Prostate gland (tissue), 2 donors: Measurements from ENCODE around the gene ACACB. TPM values are rescaled to one million over a fixed set of nuclear protein-coding genes. Genes with fewer than 3 reads are reported as not detected.

Experiments
- DNase-seq: peaks from one replicate; pipeline ENCODE4 v3.0.0-alpha.2; 2019; ENCODE audit warnings: low spot score
- H3K27ac ChIP-seq, 2 donors: fragments of 200-600 bp; sonication (generic); 2 replicates each; pipeline ENCODE4 v1.5.1; 2017 to 2019
- H3K27me3 ChIP-seq: fragments of 200-600 bp; sonication (generic); replicated peaks from 2 replicates; pipeline ENCODE4 v1.5.1; 2019; ENCODE audit not compliant: insufficient read depth
- H3K36me3 ChIP-seq, 2 donors: fragments of 200-600 bp; sonication (generic); 1 replicate in 1 of 2; 2 replicates in 1 of 2; pipeline versions ENCODE4 v1.5.1 to v1.8.1; 2017 to 2019
- H3K4me1 ChIP-seq: fragments of 200-600 bp; sonication (generic); replicated peaks from 2 replicates; pipeline ENCODE4 v1.5.1; 2019
- H3K4me3 ChIP-seq, 2 donors: fragments of 200-600 bp; sonication (generic); 2 replicates each; pipeline ENCODE4 v1.5.1; 2017 to 2019
- H3K9me3 ChIP-seq: fragments of 200-600 bp; sonication (generic); 2 replicates; pipeline ENCODE4 v1.5.1; 2017
- POLR2A ChIP-seq: fragments of 450-650 bp; IDR thresholded peaks from one replicate; pipeline ENCODE4 v1.6.1; 2016; ENCODE audit warnings: antibody characterized with exemption, mild to moderate bottlenecking
- POLR2AphosphoS5 ChIP-seq: sonication (generic); formaldehyde crosslinking; IDR thresholded peaks from one replicate; pipeline ENCODE4 v1.6.1; 2017; ENCODE audit warnings: antibody characterized with exemption
- WGBS: methylation state at CpG from one replicate; pipeline ENCODE4 v1.1.5; 2018; 5-methylcytosine and 5-hydroxymethylcytosine counted together
- intact Hi-C: fragments of 100-400 bp; cut with DNase I; formaldehyde crosslinking; loops from one replicate; pipeline ENCODE4 v1.14.2; 2022
- total RNA-seq, 2 donors: library from RNA; depleted of rRNA; stranded (reverse); fragments of >200 nt; gene quantifications; one replicate each; pipeline ENCODE4 v1.1.0, GENCODE V29; 2016
- TF ChIP-seq, protein P1 (sequence below), 4 experiments: fragments of 200-600 bp in 2 of 4; fragments of 450-650 bp in 2 of 4; sonication (generic) in 2 of 4; IDR thresholded peaks; 1 replicate in 3 of 4; 2 replicates in 1 of 4; pipeline ENCODE4 v1.5.1; 2016 to 2019; ENCODE audit warnings: antibody characterized with exemption in 4 of 4, mild to moderate bottlenecking in 2 of 4, moderate library complexity in 2 of 4

The ACACB gene
- total RNA-seq, 2 donors from 2014 or later, result 52.5 to 63.3 TPM

DNA sequence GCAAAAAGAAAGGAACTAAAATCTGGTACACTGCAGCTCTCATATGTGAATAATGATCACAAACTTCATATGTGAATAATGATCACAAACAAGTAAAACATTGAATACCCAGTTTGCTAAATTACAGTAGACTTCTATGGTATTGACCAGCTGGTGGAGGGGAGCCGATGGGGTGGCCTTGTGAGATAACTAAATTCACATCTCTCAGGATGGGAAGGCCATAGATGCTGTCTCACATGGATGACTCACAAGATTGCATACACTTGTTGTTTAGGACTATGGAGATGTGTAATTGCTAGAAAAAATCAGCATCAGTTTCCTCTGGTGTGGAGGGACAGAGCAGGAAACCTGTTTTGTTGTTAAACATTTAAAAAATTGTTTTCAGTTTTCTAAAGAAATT, 49.2 kb downstream of the ACACB start:
- no peaks in the 10 kb centered on the region for H3K9me3 ChIP-seq
- no peak overlapping the region for H3K27ac ChIP-seq
- no peaks in the 10 kb centered on the region for H3K4me1 ChIP-seq
- H3K27me3 ChIP-seq, result no peaks in the 10 kb centered on the region
- intact Hi-C loops, result loop anchor here (10.0 kb wide), 1 partner anchor 471 kb away; no protein-coding TSS in a partner anchor
- H3K36me3 ChIP-seq, result peaks cover 0 to 4% of the 10 kb centered on the region in 2 donors
- no peak for DNase-seq
- TF ChIP-seq, protein P1, sequence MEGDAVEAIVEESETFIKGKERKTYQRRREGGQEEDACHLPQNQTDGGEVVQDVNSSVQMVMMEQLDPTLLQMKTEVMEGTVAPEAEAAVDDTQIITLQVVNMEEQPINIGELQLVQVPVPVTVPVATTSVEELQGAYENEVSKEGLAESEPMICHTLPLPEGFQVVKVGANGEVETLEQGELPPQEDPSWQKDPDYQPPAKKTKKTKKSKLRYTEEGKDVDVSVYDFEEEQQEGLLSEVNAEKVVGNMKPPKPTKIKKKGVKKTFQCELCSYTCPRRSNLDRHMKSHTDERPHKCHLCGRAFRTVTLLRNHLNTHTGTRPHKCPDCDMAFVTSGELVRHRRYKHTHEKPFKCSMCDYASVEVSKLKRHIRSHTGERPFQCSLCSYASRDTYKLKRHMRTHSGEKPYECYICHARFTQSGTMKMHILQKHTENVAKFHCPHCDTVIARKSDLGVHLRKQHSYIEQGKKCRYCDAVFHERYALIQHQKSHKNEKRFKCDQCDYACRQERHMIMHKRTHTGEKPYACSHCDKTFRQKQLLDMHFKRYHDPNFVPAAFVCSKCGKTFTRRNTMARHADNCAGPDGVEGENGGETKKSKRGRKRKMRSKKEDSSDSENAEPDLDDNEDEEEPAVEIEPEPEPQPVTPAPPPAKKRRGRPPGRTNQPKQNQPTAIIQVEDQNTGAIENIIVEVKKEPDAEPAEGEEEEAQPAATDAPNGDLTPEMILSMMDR (IDR thresholded peaks at IDR 0.05), result no peak
- TF ChIP-seq POLR2AphosphoS5, result no peak
- TF ChIP-seq POLR2A, result no peak
- WGBS, result 96% methylated on average over 1 of the region's 1 CpG
- no peak overlapping the region for H3K4me3 ChIP-seq

DNA sequence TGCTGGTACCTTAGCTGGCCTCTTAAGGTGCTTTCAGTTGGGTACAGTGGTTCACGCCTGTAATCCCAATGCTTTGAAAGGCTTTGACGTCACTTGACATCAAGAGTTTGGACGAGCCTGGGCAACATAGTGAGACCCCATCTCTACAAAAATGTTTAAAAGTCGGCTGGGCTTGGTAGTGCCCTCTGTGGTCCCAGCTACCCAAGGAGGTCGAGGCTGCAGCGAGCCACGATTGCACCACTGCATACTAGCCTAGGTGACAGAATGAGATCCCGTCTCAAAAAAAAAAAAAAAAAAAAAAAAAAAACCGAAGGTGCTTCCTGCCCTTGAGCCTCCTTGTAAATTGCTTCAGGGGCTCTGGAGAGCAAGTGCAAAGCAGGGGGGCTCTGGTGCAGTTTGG, 50.0 kb downstream of the ACACB start:
- intact Hi-C loops, result loop anchor here (10.0 kb wide), 1 partner anchor 472 kb away; no protein-coding TSS in a partner anchor

DNA sequence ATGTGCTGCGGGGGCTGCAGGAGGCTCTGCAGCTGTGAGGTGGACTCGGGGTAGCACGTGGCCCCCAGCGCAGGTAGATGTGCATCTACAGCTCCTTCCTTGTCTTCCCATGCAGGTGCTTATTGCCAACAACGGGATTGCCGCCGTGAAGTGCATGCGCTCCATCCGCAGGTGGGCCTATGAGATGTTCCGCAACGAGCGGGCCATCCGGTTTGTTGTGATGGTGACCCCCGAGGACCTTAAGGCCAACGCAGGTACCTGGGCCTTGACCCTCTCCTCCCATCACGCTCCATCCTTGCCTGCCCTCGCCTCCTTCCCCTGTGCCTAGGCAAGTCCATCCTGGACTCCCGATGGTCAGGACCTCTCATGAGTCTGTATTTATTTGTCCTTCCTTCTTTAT, 51.4 kb downstream of the ACACB start:
- H3K36me3 ChIP-seq, result peaks cover 2 to 4% of the 10 kb centered on the region in 2 donors
- no peak for DNase-seq
- H3K27me3 ChIP-seq, result no peaks in the 10 kb centered on the region
- H3K27ac ChIP-seq, result peak overlapping the region in 1 of 2 donors; percentile 51
- H3K4me3 ChIP-seq, result no peak overlapping the region
- 82% methylated on average over 18 of the region's 18 CpGs for WGBS
- TF ChIP-seq, protein P1 (IDR thresholded peaks at IDR 0.05), result no peak
- TF ChIP-seq POLR2AphosphoS5, result no peak
- no peak for TF ChIP-seq POLR2A
- no peaks in the 10 kb centered on the region for H3K4me1 ChIP-seq
- intact Hi-C loops, result loop anchor here (10.0 kb wide), 1 partner anchor 473 kb away; no protein-coding TSS in a partner anchor
- H3K9me3 ChIP-seq, result no peaks in the 10 kb centered on the region

More for the DNA sequence above, 50.0 kb downstream of the ACACB start:
- peaks cover 0 to 4% of the 10 kb centered on the region in 2 donors for H3K36me3 ChIP-seq
- TF ChIP-seq POLR2A, result no peak
- TF ChIP-seq, protein P1 (IDR thresholded peaks at IDR 0.05), result no peak
- no peak for TF ChIP-seq POLR2AphosphoS5
- no peaks in the 10 kb centered on the region for H3K27me3 ChIP-seq
- no peak for DNase-seq
- H3K4me3 ChIP-seq, result no peak overlapping the region
- H3K9me3 ChIP-seq, result no peaks in the 10 kb centered on the region
- no peak overlapping the region for H3K27ac ChIP-seq
- 80% methylated on average over 6 of the region's 9 CpGs for WGBS
- H3K4me1 ChIP-seq, result no peaks in the 10 kb centered on the region

DNA sequence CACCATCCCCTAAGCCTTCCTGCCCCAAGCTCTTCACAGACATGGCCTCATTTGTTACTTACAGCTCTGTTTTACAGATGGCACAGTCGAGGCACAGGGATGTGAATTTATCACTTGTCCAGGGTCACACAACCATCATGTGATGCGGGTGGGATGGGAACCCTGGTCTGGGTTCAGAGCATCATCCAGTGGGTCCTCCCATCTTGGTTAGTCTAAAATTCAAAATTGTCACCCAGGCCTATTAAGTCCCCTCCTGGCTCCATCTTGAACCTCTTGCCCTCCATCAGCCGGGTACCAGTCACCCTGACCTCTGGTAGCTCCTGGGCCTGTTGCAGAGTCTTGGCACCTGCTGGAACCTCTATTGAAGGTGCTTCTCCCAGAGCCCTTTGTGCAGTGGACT, 52.9 kb downstream of the ACACB start:
- 86% methylated on average over 3 of the region's 3 CpGs for whole genome bisulfite sequencing
- intact Hi-C loops, result loop anchor here (10.0 kb wide), 1 partner anchor 474 kb away; no protein-coding TSS in a partner anchor
- DNase-seq, result no peak
- TF ChIP-seq, protein P1 (IDR thresholded peaks at IDR 0.05), result no peak
- TF ChIP-seq POLR2A (no peak), POLR2AphosphoS5 (no peak)
- no peaks in the 10 kb centered on the region for H3K27me3 ChIP-seq
- no peak overlapping the region for H3K4me3 ChIP-seq
- peaks cover 3 to 4% of the 10 kb centered on the region in 2 donors for H3K36me3 ChIP-seq
- H3K4me1 ChIP-seq, result no peaks in the 10 kb centered on the region
- no peaks in the 10 kb centered on the region for H3K9me3 ChIP-seq
- peak overlapping the region; percentile 27 to 33 for H3K27ac ChIP-seq

DNA sequence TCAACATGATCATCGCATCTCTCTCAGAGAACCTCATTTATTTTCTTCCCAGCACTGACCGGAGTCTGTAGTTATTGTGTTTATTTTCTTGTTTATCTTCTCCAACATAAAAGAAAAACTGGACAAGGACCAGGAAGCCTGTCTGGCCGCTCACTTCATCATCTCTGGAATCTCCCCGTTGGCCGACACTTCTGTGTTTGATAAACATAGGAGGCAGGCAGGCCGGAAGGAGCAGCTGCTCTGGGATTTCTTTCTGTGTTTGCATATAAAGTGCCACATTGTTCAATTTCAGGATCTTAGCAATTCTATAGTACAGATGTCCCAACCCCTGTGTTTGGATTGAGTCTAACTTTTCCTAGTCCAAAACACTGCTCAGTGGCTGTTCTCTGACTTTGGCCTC, 53.3 kb downstream of the ACACB start:
- WGBS, result 34% methylated on average over 6 of the region's 6 CpGs
- no peak for TF ChIP-seq POLR2A
- TF ChIP-seq, protein P1 (IDR thresholded peaks at IDR 0.05), result no peak
- TF ChIP-seq POLR2AphosphoS5, result peak; percentile 51
- no peaks in the 10 kb centered on the region for H3K27me3 ChIP-seq
- intact Hi-C loops, result loop anchor here (10.0 kb wide), 1 partner anchor 475 kb away; no protein-coding TSS in a partner anchor
- H3K4me3 ChIP-seq, result no peak overlapping the region
- no peaks in the 10 kb centered on the region for H3K4me1 ChIP-seq
- H3K36me3 ChIP-seq, result peaks cover 3 to 4% of the 10 kb centered on the region in 2 donors
- peak overlapping the region; percentile 27 to 33 for H3K27ac ChIP-seq
- DNase-seq, result peak; percentile 34
- H3K9me3 ChIP-seq, result no peaks in the 10 kb centered on the region
